Ovary (tissue), 3 donors: Measurements from ENCODE around the gene RANBP10.

Experiments used
- CTCF ChIP-seq, 3 donors: fragments of 450-650 bp in 2 of 3; fragments of 200-600 bp in 1 of 3; IDR thresholded peaks; one replicate each; pipeline versions ENCODE4 v1.5.1 to v1.8.0; 2016 to 2022; ENCODE audit warnings: antibody characterized with exemption in 3 of 3, mild to moderate bottlenecking in 1 of 3
- EP300 ChIP-seq: sonication (generic); formaldehyde crosslinking; IDR thresholded peaks from one replicate; pipeline ENCODE4 v1.6.1; 2017; ENCODE audit warnings: antibody characterized with exemption
- POLR2A ChIP-seq: fragments of 450-650 bp; IDR thresholded peaks from one replicate; pipeline ENCODE4 v1.6.1; 2017; ENCODE audit warnings: antibody characterized with exemption, mild to moderate bottlenecking, moderate library complexity
- donor health status: DM: no; HTN: no; CAD: no.

GRCh38 chr16:67822511-67822910 lies 16.2 kb upstream of the RANBP10 start:
- TF ChIP-seq CTCF (IDR thresholded peaks at IDR 0.05) = no peak
- no peak for TF ChIP-seq EP300
- TF ChIP-seq POLR2A = no peak
